Prostate gland (tissue), 2 donors: ENCODE results near the gene RHOU. TPM values are rescaled to one million over a fixed set of nuclear protein-coding genes. Genes with fewer than 3 reads are reported as not detected.

ENCODE experiments used
- DNase-seq: peaks from one replicate; pipeline ENCODE4 v3.0.0-alpha.2; 2019; ENCODE audit warnings: low spot score
- H3K27ac ChIP-seq, 2 donors: fragments of 200-600 bp; sonication (generic); 2 replicates each; pipeline ENCODE4 v1.5.1; 2017 to 2019
- H3K27me3 ChIP-seq: fragments of 200-600 bp; sonication (generic); replicated peaks from 2 replicates; pipeline ENCODE4 v1.5.1; 2019; ENCODE audit not compliant: insufficient read depth
- H3K36me3 ChIP-seq, 2 donors: fragments of 200-600 bp; sonication (generic); 1 replicate in 1 of 2; 2 replicates in 1 of 2; pipeline versions ENCODE4 v1.5.1 to v1.8.1; 2017 to 2019
- H3K4me1 ChIP-seq: fragments of 200-600 bp; sonication (generic); replicated peaks from 2 replicates; pipeline ENCODE4 v1.5.1; 2019
- H3K4me3 ChIP-seq, 2 donors: fragments of 200-600 bp; sonication (generic); 2 replicates each; pipeline ENCODE4 v1.5.1; 2017 to 2019
- H3K9me3 ChIP-seq: fragments of 200-600 bp; sonication (generic); 2 replicates; pipeline ENCODE4 v1.5.1; 2017
- CTCF ChIP-seq, 4 experiments: fragments of 200-600 bp in 2 of 4; fragments of 450-650 bp in 2 of 4; sonication (generic) in 2 of 4; IDR thresholded peaks; 1 replicate in 3 of 4; 2 replicates in 1 of 4; pipeline ENCODE4 v1.5.1; 2016 to 2019; ENCODE audit warnings: antibody characterized with exemption in 4 of 4, mild to moderate bottlenecking in 2 of 4, moderate library complexity in 2 of 4
- POLR2A ChIP-seq: fragments of 450-650 bp; IDR thresholded peaks from one replicate; pipeline ENCODE4 v1.6.1; 2016; ENCODE audit warnings: antibody characterized with exemption, mild to moderate bottlenecking
- POLR2AphosphoS5 ChIP-seq: sonication (generic); formaldehyde crosslinking; IDR thresholded peaks from one replicate; pipeline ENCODE4 v1.6.1; 2017; ENCODE audit warnings: antibody characterized with exemption
- WGBS: methylation state at CpG from one replicate; pipeline ENCODE4 v1.1.5; 2018; 5-methylcytosine and 5-hydroxymethylcytosine counted together
- intact Hi-C: fragments of 100-400 bp; cut with DNase I; formaldehyde crosslinking; loops from one replicate; pipeline ENCODE4 v1.14.2; 2022
- total RNA-seq, 2 donors: library from RNA; depleted of rRNA; stranded (reverse); fragments of >200 nt; gene quantifications; one replicate each; pipeline ENCODE4 v1.1.0, GENCODE V29; 2016

RHOU gene
- total RNA-seq, 2 donors from 2014 or later, result 39.6 to 75.9 TPM

GRCh38 chr1:228785366-228786330, 50.4 kb downstream of the RHOU start:
- no peaks in the 10 kb centered on the region for H3K4me1 ChIP-seq
- H3K36me3 ChIP-seq, result no peaks in the 10 kb centered on the region
- 81% methylated on average over 15 of the region's 15 CpGs for WGBS
- TF ChIP-seq CTCF (IDR thresholded peaks at IDR 0.05), result no peak
- no peak for TF ChIP-seq POLR2AphosphoS5
- no peak for TF ChIP-seq POLR2A
- no peaks in the 10 kb centered on the region for H3K27me3 ChIP-seq
- H3K9me3 ChIP-seq, result no peaks in the 10 kb centered on the region
- intact Hi-C loops, result no loop called here
- no peak for DNase-seq
- H3K27ac ChIP-seq, result no peak overlapping the region
- H3K4me3 ChIP-seq, result no peak overlapping the region

GRCh38 chr1:228786361-228787129, 51.3 kb downstream of the RHOU start:
- WGBS, result 81% methylated on average over 4 of the region's 4 CpGs
- Histone ChIP-seq H3K4me3 (no peak overlapping the region), H3K27ac (no peak overlapping the region), H3K27me3 (no peaks in the 10 kb centered on the region), H3K4me1 (no peaks in the 10 kb centered on the region), H3K9me3 (no peaks in the 10 kb centered on the region), H3K36me3 (no peaks in the 10 kb centered on the region)
- DNase-seq, result no peak
- intact Hi-C loops, result no loop called here
- TF ChIP-seq CTCF (IDR thresholded peaks at IDR 0.05) (no peak), POLR2A (no peak), POLR2AphosphoS5 (no peak)

- no peaks in the 10 kb centered on the region for H3K9me3 ChIP-seq
- H3K27ac ChIP-seq, result no peak overlapping the region
- no peak for DNase-seq
- H3K4me3 ChIP-seq, result no peak overlapping the region
- WGBS, result 94% methylated on average over 3 of the region's 3 CpGs
- intact Hi-C loops, result no loop called here
- H3K4me1 ChIP-seq, result no peaks in the 10 kb centered on the region
- TF ChIP-seq CTCF (IDR thresholded peaks at IDR 0.05), result no peak
- no peaks in the 10 kb centered on the region for H3K36me3 ChIP-seq
- no peaks in the 10 kb centered on the region for H3K27me3 ChIP-seq
These were observed 56.5 kb downstream of the RHOU start for GRCh38 chr1:228791791-228792190.

GRCh38 chr1:228792601-228793000, 57.3 kb downstream of the RHOU start:
- no peaks in the 10 kb centered on the region for H3K9me3 ChIP-seq
- H3K4me1 ChIP-seq, result no peaks in the 10 kb centered on the region
- no peak overlapping the region for H3K27ac ChIP-seq
- H3K4me3 ChIP-seq, result no peak overlapping the region
- TF ChIP-seq POLR2A, result no peak
- no peak for TF ChIP-seq POLR2AphosphoS5
- no peak for TF ChIP-seq CTCF (IDR thresholded peaks at IDR 0.05)
- DNase-seq, result no peak
- 84% methylated on average over 3 of the region's 3 CpGs for WGBS
- no peaks in the 10 kb centered on the region for H3K36me3 ChIP-seq
- intact Hi-C loops, result no loop called here
- H3K27me3 ChIP-seq, result no peaks in the 10 kb centered on the region
